ENCODE results near the gene KIAA1549. TPM values are rescaled to one million over a fixed set of nuclear protein-coding genes. Genes with fewer than 3 reads are reported as not detected.

Gene KIAA1549
- total RNA-seq, 2 experiments from 2014 or later, result not detected

DNA sequence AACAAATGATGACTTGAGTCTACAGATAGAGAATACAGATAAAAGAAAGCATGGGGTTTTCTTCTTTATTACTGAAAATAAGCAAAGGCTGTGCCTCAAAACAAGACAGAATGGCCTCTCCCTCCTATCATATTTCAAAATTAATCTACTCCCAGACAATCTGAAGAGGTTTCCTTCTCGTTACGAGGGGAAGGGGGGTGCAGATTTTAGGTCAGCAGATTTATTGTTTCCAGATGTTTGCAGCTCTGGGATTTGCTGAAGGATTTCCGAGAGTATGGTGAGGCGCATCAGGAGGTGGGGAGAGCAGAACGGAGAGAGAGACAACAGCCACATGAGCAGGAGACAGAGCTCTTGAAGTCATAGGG lies 89.8 kb downstream of the KIAA1549 start:
- Mint-ChIP-seq H3K4me1 (ENCODE audit: low read depth) (peaks cover 10% of the 10 kb centered on the region), H3K4me3 (no peak overlapping the region), H3K36me3 (ENCODE audit: low read depth) (no peaks in the 10 kb centered on the region), H3K27ac (no peak overlapping the region), H3K9me3 (no peaks in the 10 kb centered on the region), H3K27me3 (peaks cover 16% of the 10 kb centered on the region)
- DNase-seq (no peak), ATAC-seq (ENCODE audit: poor library complexity) (no peak)
- POLR2A ChIA-PET, result interaction anchor here (0.6 kb wide), 1 partner anchor 1243 kb away, joined by 3 read pairs; no protein-coding TSS in a partner anchor
- Histone ChIP-seq H3K4me3 (ENCODE audit: low read length) (no peak overlapping the region), H3K27ac (ENCODE audit: low read depth in 1 of 2, low read length in 2 of 2) (no peak overlapping the region), H3K27me3 (ENCODE audit: control insufficient read depth in 1 of 2, insufficient read depth in 2 of 2, low read length in 2 of 2) (no peaks in the 10 kb centered on the region), H3K36me3 (ENCODE audit: insufficient read depth, low read length) (no peaks in the 10 kb centered on the region), H3K4me1 (ENCODE audit: insufficient read depth, low read length) (peaks cover 6% of the 10 kb centered on the region), H3K9me3 (ENCODE audit: control insufficient read depth in 1 of 2, insufficient read depth in 1 of 2, low read length in 2 of 2) (no peaks in the 10 kb centered on the region)
- TF ChIP-seq, protein P1, sequence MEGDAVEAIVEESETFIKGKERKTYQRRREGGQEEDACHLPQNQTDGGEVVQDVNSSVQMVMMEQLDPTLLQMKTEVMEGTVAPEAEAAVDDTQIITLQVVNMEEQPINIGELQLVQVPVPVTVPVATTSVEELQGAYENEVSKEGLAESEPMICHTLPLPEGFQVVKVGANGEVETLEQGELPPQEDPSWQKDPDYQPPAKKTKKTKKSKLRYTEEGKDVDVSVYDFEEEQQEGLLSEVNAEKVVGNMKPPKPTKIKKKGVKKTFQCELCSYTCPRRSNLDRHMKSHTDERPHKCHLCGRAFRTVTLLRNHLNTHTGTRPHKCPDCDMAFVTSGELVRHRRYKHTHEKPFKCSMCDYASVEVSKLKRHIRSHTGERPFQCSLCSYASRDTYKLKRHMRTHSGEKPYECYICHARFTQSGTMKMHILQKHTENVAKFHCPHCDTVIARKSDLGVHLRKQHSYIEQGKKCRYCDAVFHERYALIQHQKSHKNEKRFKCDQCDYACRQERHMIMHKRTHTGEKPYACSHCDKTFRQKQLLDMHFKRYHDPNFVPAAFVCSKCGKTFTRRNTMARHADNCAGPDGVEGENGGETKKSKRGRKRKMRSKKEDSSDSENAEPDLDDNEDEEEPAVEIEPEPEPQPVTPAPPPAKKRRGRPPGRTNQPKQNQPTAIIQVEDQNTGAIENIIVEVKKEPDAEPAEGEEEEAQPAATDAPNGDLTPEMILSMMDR (IDR thresholded peaks at IDR 0.05), result no peak
- intact Hi-C loops (cut with DNase I, micrococcal nuclease), result loop anchor here in 1 of 2 experiments (10.0 kb wide), 1 partner anchor 443 kb away; no protein-coding TSS in a partner anchor
- CTCF ChIA-PET, result no interaction called here

DNA sequence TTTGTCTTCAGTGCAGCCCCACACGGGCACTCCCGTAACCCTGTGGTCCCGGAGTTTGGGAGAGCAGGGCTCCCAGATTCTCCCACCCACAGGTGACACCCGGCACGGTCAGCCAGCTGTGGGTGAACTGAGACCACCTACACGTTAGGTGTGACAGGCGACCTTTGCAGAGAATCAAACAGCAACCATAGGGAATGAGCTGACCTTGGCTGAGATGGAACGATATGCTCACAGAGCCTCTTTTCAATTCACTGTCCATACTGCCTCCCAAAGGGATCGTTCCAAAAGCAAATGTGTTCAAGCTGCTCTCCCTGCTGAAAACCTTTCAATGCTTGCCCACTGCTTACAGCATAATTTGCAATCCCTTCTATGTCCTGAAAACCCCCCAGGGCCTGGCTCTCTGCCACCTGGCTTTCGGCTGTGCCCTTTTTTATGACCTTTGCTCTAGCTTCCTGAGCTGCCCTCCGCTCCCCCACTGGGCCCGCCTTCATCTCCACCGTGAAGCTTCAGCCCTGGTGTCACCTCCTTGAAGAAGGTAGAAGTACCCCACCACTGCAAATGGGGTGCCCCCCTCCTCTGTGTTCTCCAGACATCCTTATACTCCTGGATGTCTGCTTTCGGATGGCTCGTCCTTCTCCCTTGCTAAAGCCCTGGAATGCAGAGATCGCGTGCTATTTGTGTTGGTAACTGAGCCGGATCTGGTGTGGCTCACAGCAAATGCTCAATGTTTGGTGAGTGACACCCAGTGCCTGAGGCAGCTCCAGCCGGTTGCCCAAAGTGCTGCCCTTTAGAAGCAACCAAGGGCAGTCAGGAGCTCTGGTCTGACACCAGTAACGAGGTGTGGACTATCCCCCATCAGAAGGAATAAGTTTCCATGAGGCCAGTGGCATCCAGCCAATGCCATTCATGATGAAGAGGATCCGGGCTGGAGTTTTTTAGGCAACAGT lies 90.4 kb downstream of the KIAA1549 start:
- CTCF ChIA-PET, result no interaction called here

More for the DNA sequence above, 90.4 kb downstream of the KIAA1549 start:
- Mint-ChIP-seq H3K27ac (no peak overlapping the region), H3K4me1 (ENCODE audit: low read depth) (peaks cover 12% of the 10 kb centered on the region), H3K36me3 (ENCODE audit: low read depth) (no peaks in the 10 kb centered on the region), H3K4me3 (no peak overlapping the region), H3K9me3 (no peaks in the 10 kb centered on the region), H3K27me3 (peaks cover 10% of the 10 kb centered on the region)
- ATAC-seq (ENCODE audit: poor library complexity) (no peak), DNase-seq (no peak)
- Histone ChIP-seq H3K27me3 (ENCODE audit: control insufficient read depth in 1 of 2, insufficient read depth in 2 of 2, low read length in 2 of 2) (no peaks in the 10 kb centered on the region), H3K27ac (ENCODE audit: low read depth in 1 of 2, low read length in 2 of 2) (no peak overlapping the region), H3K36me3 (ENCODE audit: insufficient read depth, low read length) (no peaks in the 10 kb centered on the region), H3K9me3 (ENCODE audit: control insufficient read depth in 1 of 2, insufficient read depth in 1 of 2, low read length in 2 of 2) (no peaks in the 10 kb centered on the region), H3K4me3 (ENCODE audit: low read length) (no peak overlapping the region), H3K4me1 (ENCODE audit: insufficient read depth, low read length) (peaks cover 11% of the 10 kb centered on the region)
- intact Hi-C loops (cut with DNase I, micrococcal nuclease), result loop anchor here in 1 of 2 experiments (10.0 kb wide), 1 partner anchor 444 kb away; no protein-coding TSS in a partner anchor
- POLR2A ChIA-PET, result no interaction called here
- TF ChIP-seq, protein P1 (IDR thresholded peaks at IDR 0.05), result no peak

All from CD4-positive, alpha-beta T cell (primary cell).